DOHH2 (cell line): ENCODE data around the gene KIF20B.

Experiments used
- EZH2phosphoT487 ChIP-seq: fragments of 200-600 bp; sonication (generic); IDR thresholded peaks from 2 replicates; pipeline ENCODE4 v1.6.1; 2017; ENCODE audit warnings: borderline replicate concordance, mild to moderate bottlenecking, antibody characterized with exemption, low read length, moderate library complexity, mixed read lengths
- TF ChIP-seq, protein P1 (sequence below): fragments of 200-600 bp; sonication (generic); IDR thresholded peaks from one replicate; pipeline ENCODE4 v1.5.1; 2014; ENCODE audit warnings: antibody characterized with exemption, mild to moderate bottlenecking, low read depth, low read length; ENCODE audit not compliant: poor library complexity, severe bottlenecking

DNA sequence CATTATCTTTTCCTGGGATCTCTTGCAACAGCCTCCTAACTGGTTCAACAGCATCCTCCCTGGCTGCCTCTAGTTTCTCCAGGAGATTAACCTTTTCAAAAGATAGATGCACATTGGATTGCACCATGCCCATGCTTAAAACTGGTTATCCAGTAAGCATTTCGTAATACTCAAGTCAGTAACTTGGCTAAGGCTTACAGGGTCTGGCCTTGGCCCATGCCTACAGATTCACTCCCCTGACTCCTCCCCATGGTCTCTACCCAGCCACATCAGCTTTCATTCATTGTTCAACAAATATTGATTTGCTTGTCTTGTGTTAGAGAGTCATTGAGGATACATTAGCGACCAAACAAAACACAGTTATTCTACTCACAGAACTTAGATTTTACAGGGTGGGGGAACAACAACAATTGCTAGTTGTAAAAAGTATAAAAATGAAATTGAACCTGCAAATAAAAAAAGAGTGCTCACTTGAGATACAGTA, 1.8 kb upstream of the KIF20B start:
- TF ChIP-seq, protein P1, sequence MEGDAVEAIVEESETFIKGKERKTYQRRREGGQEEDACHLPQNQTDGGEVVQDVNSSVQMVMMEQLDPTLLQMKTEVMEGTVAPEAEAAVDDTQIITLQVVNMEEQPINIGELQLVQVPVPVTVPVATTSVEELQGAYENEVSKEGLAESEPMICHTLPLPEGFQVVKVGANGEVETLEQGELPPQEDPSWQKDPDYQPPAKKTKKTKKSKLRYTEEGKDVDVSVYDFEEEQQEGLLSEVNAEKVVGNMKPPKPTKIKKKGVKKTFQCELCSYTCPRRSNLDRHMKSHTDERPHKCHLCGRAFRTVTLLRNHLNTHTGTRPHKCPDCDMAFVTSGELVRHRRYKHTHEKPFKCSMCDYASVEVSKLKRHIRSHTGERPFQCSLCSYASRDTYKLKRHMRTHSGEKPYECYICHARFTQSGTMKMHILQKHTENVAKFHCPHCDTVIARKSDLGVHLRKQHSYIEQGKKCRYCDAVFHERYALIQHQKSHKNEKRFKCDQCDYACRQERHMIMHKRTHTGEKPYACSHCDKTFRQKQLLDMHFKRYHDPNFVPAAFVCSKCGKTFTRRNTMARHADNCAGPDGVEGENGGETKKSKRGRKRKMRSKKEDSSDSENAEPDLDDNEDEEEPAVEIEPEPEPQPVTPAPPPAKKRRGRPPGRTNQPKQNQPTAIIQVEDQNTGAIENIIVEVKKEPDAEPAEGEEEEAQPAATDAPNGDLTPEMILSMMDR, result no peak
- TF ChIP-seq EZH2phosphoT487, result no peak
